ENCODE data around the gene CCNC.
A peak's percentile ranks its signal among the peaks of the same experiment; 100 is the strongest.

CCNC gene

DNA sequence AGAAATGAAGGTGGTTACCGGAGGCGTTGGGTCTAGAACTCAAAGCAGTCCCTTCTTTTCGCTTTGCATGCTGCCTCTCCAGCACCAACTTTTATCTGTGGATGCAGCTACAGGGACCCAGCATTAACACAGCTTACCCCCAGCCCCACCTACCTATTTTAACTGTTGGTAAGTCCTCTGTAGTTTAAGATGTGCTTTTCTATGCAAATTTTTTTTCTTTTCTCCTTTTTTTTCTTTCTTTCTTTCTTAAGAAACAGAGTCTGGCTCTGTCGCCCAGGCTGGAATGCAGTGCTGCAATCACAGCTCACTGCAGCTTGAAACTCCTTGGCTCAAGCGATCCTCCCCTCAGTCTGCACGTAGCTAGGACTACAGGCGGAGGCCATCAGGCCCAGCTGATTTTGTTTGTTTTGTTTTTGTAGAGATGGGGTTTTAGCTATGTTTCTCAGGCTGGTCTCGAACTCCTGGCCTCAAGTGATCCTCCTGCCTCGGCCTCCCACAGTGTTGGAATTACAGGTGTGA lies 46.8 kb downstream of the CCNC start (continued):
- TF ChIP-seq, protein P1, sequence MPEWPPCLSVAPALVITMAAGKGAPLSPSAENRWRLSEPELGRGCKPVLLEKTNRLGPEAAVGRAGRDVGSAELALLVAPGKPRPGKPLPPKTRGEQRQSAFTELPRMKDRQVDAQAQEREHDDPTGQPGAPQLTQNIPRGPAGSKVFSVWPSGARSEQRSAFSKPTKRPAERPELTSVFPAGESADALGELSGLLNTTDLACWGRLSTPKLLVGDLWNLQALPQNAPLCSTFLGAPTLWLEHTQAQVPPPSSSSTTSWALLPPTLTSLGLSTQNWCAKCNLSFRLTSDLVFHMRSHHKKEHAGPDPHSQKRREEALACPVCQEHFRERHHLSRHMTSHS (tag by site-specific recombination; IDR thresholded peaks at IDR 0.05), result no peak
- TF ChIP-seq YY2 (tag by site-specific recombination; IDR thresholded peaks at IDR 0.05) (no peak), ZNF404 (tag by site-specific recombination; IDR thresholded peaks at IDR 0.05) (no peak), ZFP3 (tag by site-specific recombination; IDR thresholded peaks at IDR 0.05; ENCODE audit: low read depth) (no peak), GFI1B (tag by site-specific recombination; IDR thresholded peaks at IDR 0.05) (peak; percentile 12; the same call in 1 of the 2 replicates), SCRT1 (tag by site-specific recombination; IDR thresholded peaks at IDR 0.05; ENCODE audit: borderline replicate concordance) (no peak), ZNF37A (tag by site-specific recombination; IDR thresholded peaks at IDR 0.05) (no peak), RBAK (tag by site-specific recombination; IDR thresholded peaks at IDR 0.05) (no peak), ZNF132 (tag by site-specific recombination; IDR thresholded peaks at IDR 0.05; ENCODE audit: borderline replicate concordance) (no peak), ZNF155 (tag by site-specific recombination; IDR thresholded peaks at IDR 0.05) (no peak), ZNF423 (tag by site-specific recombination; IDR thresholded peaks at IDR 0.05) (no peak), SP3 (tag by site-specific recombination; IDR thresholded peaks at IDR 0.05) (no peak), TRIM28 (IDR thresholded peaks at IDR 0.05; ENCODE audit: borderline replicate concordance, low read length) (no peak), ZNF529 (tag by site-specific recombination; IDR thresholded peaks at IDR 0.05; ENCODE audit: insufficient replicate concordance) (no peak), ZFP37 (tag by site-specific recombination; IDR thresholded peaks at IDR 0.05) (no peak)
- TF ChIP-seq, protein P2, sequence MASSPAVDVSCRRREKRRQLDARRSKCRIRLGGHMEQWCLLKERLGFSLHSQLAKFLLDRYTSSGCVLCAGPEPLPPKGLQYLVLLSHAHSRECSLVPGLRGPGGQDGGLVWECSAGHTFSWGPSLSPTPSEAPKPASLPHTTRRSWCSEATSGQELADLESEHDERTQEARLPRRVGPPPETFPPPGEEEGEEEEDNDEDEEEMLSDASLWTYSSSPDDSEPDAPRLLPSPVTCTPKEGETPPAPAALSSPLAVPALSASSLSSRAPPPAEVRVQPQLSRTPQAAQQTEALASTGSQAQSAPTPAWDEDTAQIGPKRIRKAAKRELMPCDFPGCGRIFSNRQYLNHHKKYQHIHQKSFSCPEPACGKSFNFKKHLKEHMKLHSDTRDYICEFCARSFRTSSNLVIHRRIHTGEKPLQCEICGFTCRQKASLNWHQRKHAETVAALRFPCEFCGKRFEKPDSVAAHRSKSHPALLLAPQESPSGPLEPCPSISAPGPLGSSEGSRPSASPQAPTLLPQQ (tag by site-specific recombination; IDR thresholded peaks at IDR 0.05), result no peak
- TF ChIP-seq, protein P3, sequence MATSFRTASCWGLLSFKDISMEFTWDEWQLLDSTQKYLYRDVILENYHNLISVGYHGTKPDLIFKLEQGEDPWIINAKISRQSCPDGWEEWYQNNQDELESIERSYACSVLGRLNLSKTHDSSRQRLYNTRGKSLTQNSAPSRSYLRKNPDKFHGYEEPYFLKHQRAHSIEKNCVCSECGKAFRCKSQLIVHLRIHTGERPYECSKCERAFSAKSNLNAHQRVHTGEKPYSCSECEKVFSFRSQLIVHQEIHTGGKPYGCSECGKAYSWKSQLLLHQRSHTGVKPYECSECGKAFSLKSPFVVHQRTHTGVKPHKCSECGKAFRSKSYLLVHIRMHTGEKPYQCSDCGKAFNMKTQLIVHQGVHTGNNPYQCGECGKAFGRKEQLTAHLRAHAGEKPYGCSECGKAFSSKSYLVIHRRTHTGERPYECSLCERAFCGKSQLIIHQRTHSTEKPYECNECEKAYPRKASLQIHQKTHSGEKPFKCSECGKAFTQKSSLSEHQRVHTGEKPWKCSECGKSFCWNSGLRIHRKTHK (tag by site-specific recombination; IDR thresholded peaks at IDR 0.05), result no peak
- TF ChIP-seq, protein P4, sequence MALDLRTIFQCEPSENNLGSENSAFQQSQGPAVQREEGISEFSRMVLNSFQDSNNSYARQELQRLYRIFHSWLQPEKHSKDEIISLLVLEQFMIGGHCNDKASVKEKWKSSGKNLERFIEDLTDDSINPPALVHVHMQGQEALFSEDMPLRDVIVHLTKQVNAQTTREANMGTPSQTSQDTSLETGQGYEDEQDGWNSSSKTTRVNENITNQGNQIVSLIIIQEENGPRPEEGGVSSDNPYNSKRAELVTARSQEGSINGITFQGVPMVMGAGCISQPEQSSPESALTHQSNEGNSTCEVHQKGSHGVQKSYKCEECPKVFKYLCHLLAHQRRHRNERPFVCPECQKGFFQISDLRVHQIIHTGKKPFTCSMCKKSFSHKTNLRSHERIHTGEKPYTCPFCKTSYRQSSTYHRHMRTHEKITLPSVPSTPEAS (tag by site-specific recombination; IDR thresholded peaks at IDR 0.05), result no peak
- TF ChIP-seq, protein P5, sequence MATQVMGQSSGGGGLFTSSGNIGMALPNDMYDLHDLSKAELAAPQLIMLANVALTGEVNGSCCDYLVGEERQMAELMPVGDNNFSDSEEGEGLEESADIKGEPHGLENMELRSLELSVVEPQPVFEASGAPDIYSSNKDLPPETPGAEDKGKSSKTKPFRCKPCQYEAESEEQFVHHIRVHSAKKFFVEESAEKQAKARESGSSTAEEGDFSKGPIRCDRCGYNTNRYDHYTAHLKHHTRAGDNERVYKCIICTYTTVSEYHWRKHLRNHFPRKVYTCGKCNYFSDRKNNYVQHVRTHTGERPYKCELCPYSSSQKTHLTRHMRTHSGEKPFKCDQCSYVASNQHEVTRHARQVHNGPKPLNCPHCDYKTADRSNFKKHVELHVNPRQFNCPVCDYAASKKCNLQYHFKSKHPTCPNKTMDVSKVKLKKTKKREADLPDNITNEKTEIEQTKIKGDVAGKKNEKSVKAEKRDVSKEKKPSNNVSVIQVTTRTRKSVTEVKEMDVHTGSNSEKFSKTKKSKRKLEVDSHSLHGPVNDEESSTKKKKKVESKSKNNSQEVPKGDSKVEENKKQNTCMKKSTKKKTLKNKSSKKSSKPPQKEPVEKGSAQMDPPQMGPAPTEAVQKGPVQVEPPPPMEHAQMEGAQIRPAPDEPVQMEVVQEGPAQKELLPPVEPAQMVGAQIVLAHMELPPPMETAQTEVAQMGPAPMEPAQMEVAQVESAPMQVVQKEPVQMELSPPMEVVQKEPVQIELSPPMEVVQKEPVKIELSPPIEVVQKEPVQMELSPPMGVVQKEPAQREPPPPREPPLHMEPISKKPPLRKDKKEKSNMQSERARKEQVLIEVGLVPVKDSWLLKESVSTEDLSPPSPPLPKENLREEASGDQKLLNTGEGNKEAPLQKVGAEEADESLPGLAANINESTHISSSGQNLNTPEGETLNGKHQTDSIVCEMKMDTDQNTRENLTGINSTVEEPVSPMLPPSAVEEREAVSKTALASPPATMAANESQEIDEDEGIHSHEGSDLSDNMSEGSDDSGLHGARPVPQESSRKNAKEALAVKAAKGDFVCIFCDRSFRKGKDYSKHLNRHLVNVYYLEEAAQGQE (tag by site-specific recombination; IDR thresholded peaks at IDR 0.05), result 0 out of 2 replicates have a peak, but pooled peaks have one; percentile 13
- TF ChIP-seq, protein P6, sequence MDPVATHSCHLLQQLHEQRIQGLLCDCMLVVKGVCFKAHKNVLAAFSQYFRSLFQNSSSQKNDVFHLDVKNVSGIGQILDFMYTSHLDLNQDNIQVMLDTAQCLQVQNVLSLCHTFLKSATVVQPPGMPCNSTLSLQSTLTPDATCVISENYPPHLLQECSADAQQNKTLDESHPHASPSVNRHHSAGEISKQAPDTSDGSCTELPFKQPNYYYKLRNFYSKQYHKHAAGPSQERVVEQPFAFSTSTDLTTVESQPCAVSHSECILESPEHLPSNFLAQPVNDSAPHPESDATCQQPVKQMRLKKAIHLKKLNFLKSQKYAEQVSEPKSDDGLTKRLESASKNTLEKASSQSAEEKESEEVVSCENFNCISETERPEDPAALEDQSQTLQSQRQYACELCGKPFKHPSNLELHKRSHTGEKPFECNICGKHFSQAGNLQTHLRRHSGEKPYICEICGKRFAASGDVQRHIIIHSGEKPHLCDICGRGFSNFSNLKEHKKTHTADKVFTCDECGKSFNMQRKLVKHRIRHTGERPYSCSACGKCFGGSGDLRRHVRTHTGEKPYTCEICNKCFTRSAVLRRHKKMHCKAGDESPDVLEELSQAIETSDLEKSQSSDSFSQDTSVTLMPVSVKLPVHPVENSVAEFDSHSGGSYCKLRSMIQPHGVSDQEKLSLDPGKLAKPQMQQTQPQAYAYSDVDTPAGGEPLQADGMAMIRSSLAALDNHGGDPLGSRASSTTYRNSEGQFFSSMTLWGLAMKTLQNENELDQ (tag by site-specific recombination; IDR thresholded peaks at IDR 0.05; ENCODE audit: low read depth), result no peak
- TF ChIP-seq, protein P7, sequence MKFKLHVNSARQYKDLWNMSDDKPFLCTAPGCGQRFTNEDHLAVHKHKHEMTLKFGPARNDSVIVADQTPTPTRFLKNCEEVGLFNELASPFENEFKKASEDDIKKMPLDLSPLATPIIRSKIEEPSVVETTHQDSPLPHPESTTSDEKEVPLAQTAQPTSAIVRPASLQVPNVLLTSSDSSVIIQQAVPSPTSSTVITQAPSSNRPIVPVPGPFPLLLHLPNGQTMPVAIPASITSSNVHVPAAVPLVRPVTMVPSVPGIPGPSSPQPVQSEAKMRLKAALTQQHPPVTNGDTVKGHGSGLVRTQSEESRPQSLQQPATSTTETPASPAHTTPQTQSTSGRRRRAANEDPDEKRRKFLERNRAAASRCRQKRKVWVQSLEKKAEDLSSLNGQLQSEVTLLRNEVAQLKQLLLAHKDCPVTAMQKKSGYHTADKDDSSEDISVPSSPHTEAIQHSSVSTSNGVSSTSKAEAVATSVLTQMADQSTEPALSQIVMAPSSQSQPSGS (tag by site-specific recombination; IDR thresholded peaks at IDR 0.05; ENCODE audit: low read depth), result no peak
- TF ChIP-seq, protein P8, sequence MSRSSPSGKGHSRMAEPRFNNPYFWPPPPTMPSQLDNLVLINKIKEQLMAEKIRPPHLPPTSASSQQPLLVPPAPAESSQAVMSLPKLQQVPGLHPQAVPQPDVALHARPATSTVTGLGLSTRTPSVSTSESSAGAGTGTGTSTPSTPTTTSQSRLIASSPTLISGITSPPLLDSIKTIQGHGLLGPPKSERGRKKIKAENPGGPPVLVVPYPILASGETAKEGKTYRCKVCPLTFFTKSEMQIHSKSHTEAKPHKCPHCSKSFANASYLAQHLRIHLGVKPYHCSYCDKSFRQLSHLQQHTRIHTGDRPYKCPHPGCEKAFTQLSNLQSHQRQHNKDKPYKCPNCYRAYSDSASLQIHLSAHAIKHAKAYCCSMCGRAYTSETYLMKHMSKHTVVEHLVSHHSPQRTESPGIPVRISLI (tag by site-specific recombination; IDR thresholded peaks at IDR 0.05), result no peak; the same call in 1 of the 2 replicates
- TF ChIP-seq, protein P9, sequence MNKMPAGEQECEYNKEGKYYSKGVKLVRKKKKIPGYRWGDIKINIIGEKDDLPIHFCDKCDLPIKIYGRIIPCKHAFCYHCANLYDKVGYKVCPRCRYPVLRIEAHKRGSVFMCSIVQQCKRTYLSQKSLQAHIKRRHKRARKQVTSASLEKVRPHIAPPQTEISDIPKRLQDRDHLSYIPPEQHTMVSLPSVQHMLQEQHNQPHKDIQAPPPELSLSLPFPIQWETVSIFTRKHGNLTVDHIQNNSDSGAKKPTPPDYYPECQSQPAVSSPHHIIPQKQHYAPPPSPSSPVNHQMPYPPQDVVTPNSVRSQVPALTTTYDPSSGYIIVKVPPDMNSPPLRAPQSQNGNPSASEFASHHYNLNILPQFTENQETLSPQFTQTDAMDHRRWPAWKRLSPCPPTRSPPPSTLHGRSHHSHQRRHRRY (tag by site-specific recombination; IDR thresholded peaks at IDR 0.05), result no peak

Measured in HEK293 (cell line).